SK-MEL-5 (cell line): ENCODE data around the gene RELN. TPM values are rescaled to one million over a fixed set of nuclear protein-coding genes. Genes with fewer than 3 reads are reported as not detected.
"Not testable (repeated sequence)": the region's sequence is repeated elsewhere in the genome, so short reads cannot be mapped to it uniquely, and the experiment has no call there.

ENCODE experiments used
- DNase-seq: peaks from one replicate; pipeline ENCODE4 v3.0.0-alpha.2; 2016; ENCODE audit warnings: low read depth, low spot score
- in situ Hi-C: cut with HindIII; loops from 2 replicates; pipeline ENCODE4 v1.10.0; 2016; ENCODE audit warnings: low sequenced_read_pairs, high pct_unique_total_duplicates, low pct_unique_long_range_greater_than_20kb
- total RNA-seq: library from RNA; depleted of rRNA; stranded (reverse); fragments of >200 nt; shearing (Covaris generic); gene quantifications from 2 replicates; pipeline ENCODE4 v1.2.3, GENCODE V29; 2014

Gene RELN
- total RNA-seq, 1 experiment from 2014 or later, result 5.1 TPM

- no peak for DNase-seq
- in situ Hi-C loops, result no loop called here
Measured at GRCh38 chr7:103824251-103824650, 165.2 kb downstream of the RELN start.

DNA sequence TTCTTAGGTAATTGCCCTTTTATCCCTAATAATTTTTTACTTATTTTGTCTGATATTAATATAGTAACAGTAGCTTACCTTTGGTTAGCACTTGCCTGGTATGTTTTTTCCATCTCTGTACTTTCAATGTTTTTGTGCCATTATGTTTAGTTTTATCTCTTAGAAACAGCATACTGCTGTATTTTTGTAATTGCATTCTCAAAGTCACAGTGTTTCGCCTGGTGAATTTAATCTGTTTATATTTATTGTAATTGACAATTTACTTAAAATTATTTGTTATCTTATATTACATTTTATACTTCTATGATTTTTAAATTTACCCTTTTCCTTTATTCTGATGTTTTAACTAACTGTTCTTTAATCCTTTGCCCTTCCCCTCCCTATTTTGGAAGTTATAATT is 166.4 kb downstream of the RELN start:
- in situ Hi-C loops, result no loop called here
- DNase-seq, result no peak

DNA sequence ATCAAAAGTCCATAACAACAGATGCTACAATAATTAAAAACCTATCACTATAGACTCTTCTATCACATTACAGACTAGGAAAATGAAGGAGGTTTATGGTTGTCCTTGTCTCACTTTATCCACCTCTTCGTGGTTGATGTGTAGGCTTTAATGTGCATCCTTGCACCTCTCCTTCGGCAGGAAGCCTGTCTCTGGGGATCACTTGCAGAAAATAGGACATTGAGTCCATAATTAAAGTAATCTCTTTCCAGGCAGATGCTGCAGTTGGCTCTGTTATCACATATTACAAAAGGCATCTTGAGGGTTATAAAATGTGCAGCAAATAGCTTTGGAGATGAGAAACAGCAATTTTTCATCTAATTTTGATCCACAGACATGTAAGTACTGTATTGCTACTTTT is 168.4 kb downstream of the RELN start:
- no peak for DNase-seq
- in situ Hi-C loops, result no loop called here

- DNase-seq, in situ Hi-C loops: not testable (repeated sequence)
Measured at GRCh38 chr7:103815972-103816371, 173.5 kb downstream of the RELN start.

DNA sequence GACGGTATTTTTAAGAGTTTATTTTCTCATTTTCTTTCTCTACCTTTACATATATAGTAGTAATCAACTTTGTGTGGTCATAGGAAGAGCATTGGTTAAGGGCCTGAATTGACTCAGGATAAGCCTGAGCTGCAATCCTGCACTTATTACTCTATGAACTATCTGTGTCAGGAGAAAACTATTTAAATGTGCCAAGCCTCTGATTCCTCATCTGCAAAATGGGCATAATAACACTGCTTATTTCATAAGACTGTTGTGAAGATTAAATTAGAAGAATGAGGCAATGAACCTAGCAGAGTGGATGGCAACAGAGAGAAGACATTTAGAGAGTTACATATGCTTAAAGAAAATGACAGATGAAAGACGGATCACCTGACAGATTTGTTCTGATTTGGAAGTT is 175.5 kb downstream of the RELN start:
- no peak for DNase-seq
- in situ Hi-C loops, result no loop called here

DNA sequence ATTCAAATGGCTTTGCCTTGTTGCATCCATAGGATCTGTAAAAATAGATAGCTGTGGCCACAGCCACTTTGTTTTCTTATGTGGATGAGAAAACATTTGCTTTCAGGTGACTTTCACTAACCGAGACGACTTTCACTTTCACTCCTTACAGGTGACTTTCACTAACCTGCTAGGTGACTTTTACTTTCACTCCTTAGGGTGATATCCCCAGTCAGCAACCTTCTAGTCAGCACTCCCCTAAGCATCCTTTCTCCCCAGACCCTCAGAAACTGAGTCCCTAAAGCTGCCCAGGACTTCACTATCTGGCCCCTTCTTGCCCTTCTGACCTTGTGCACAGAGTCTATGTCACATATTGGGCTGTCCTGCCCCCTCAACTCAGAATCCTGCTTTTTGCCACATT is 177.5 kb downstream of the RELN start:
- in situ Hi-C loops, result no loop called here
- no peak for DNase-seq

- no peak for DNase-seq
- in situ Hi-C loops, result no loop called here
Measured at GRCh38 chr7:103811290-103811689, 178.2 kb downstream of the RELN start.

DNA sequence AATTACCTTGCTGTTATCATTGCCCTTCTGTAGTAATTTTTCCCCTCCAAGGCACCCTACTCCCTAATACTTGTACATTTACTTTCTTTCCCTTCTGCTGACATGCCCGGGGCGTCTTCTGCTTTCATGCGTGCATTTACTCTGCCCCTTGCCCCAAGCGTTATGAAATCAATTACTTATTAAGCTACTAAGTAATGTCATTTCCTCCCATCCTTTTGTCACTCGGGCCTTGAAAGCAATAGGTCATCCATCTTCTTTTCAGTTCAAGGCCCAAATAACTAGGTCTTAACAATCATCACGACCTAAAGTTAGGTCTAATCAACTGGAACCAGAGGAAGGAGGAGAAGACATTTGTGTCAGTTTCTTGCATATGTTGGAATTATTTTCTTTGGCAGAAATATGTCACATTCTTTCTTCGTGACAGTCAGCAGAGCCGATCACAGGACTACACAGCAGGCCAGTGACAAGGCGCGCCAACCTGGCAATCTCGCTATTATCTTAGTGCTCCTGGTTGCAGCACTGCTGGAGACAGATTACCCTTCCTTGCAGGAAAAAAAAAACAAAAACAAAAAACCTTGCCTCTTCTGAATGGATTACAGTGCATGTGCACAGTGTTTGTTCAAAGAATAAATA is 179.2 kb downstream of the RELN start:
- DNase-seq, result no peak

GRCh38 chr7:103809229-103809994 is 180.0 kb downstream of the RELN start:
- DNase-seq, result no peak
- in situ Hi-C loops, result no loop called here

More for the DNA sequence above, 179.2 kb downstream of the RELN start:
- in situ Hi-C loops, result no loop called here

DNA sequence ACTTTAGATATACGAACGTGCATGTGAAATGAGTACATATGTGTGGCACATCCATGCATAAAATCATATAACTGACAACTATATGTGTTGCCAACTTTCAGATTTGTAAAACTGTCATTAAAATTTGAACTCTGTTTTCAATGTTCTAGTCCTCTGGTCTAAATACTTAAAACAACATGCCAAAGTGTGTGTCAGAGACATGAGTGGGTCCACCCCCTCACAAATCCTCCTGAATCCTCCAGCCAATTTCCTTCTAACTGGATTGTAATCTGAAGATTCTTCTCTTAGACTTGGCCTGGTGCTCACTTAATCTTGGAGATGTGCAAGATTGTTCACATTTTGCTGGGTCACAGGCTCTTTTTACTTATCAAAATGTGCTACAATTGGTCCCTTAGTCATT is 184.1 kb downstream of the RELN start:
- no peak for DNase-seq
- in situ Hi-C loops, result no loop called here

- no peak for DNase-seq
- in situ Hi-C loops, result no loop called here
Measured at GRCh38 chr7:103803631-103804030, 185.8 kb downstream of the RELN start.

DNA sequence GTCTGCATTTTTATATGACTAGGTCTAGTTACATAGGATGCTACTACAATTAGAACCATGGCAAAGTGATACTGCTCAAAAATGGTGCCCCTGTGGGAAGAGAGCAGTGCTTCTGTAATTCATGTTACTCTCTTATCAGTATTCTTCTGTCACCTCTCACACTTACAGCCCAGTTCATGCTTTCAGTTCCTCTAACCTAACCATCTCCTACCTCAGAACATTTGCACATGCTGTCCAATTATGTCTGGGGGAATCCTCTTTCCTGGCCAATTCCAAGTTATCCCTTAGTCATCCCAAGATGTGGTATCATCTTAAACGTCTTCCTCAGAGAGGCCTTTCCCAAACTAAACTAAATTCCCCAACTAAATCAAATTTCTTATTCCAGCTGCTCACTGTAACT is 190.2 kb downstream of the RELN start:
- DNase-seq, result no peak
- in situ Hi-C loops, result no loop called here

DNA sequence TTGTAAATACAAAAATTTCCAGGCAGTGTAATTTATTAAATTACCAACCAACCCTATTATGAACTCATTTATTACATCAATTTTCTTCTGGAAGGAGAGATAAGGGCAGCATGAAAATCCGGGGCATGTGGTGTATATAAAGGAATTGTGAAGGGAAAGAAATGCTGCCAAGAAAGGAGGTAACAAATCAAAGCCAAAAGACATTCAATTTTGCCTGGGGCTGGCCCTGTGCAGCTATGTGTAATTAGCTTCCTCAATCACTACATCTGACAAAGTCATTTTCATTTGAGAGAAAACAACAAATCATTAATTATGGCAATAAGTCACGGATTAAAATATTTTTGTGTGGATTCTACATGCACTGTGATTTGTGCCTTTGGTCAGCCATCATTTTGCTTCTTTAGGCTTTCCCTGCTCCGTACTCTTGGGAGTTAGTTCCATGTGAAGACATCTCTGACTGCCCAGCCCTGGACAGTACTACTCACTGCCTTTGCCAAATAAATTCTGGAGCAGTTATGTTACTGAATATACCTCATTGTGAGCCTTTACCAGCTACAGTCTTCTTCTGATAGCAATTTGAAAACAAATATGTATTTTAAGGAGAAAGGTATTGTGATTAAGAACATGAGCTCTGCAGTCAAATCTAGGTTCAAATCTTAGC is 191.7 kb downstream of the RELN start:
- in situ Hi-C loops, result no loop called here
- DNase-seq, result no peak

DNA sequence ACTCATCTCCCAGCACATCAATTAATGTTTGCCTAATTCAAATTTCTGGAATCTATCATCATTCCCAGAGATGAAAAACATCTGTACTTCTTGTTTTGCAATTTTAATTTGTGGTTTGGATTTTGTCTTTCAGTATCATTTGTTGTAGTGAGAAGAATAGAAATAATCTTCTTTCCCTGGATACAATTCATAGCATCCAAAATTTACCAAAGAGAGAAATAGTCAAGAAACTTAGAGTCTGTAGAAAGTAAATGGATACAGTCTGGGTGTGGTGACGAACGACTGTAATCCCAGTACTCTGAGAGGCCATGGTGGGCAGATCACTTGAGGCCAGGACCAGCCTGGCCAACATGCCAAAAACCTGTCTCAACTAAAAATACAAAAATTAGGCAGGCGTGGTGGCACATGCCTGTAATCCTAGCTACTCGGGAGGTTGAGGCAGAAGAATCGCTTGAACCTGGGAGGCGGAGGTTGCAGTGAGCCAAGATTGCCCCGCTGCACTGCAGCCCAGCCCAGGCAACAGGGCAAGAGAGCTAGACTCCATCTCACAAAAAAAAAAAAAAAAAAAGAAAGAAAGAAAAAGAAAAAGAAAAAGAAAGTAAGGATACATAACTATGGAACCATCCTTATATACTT is 193.0 kb downstream of the RELN start:
- DNase-seq, result no peak
- in situ Hi-C loops, result no loop called here

GRCh38 chr7:103795787-103796186 is 193.7 kb downstream of the RELN start:
- in situ Hi-C loops, result no loop called here

GRCh38 chr7:103795107-103795506 is 194.4 kb downstream of the RELN start:
- in situ Hi-C loops, result no loop called here
- DNase-seq, result no peak

More at GRCh38 chr7:103795787-103796186, 193.7 kb downstream of the RELN start:
- no peak for DNase-seq

- no peak for DNase-seq
- in situ Hi-C loops, result no loop called here
Measured at GRCh38 chr7:103794424-103794823, 195.0 kb downstream of the RELN start.

DNA sequence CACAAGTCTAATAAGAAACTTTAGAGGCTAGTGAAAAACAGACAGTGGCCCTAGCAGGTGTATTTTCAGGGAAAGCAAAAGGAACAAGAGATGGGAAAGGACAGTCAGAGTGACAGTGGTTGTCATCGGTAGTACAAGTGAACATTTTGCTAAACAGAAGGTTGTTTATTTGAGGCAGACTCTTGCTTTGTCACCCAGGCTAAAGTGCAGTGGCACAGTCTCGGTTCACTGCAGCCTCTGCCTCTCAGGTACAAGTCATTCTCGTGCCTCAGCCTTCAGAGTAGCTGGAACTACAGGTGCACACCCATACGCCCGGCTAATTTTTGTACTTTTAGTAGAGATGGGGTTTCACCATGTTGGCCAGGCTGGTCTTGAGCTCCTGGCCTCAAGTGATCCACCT is 195.8 kb downstream of the RELN start:
- no peak for DNase-seq
- in situ Hi-C loops, result no loop called here
